Head of caudate nucleus (tissue), 42 donors: ENCODE measurements around the gene SKIDA1.

Source experiments
- DNase-seq, 42 donors: peaks; one replicate each; pipeline versions ENCODE4 v3.0.0 to v3.0.0-alpha.2; 2020 to 2021; ENCODE audit warnings: mixed read lengths in 7 of 42
- intact Hi-C: fragments of 100-400 bp; cut with DNase I; formaldehyde crosslinking; loops from one replicate; pipeline ENCODE4 v1.15.0; 2022

SKIDA1 gene

GRCh38 chr10:21509341-21510240, 15.9 kb downstream of the SKIDA1 start:
- intact Hi-C loops: no loop called here
- DNase-seq: peak in 17 of 42 donors; percentile 21 to 69 (median 45)

- intact Hi-C loops: no loop called here
- no peak for DNase-seq
Measured at GRCh38 chr10:21508706-21509331, 16.7 kb downstream of the SKIDA1 start.

GRCh38 chr10:21507150-21507549, 18.3 kb downstream of the SKIDA1 start:
- no peak for DNase-seq
- intact Hi-C loops: no loop called here

- intact Hi-C loops: no loop called here
- DNase-seq: no peak
Measured at GRCh38 chr10:21506351-21506750, 19.1 kb downstream of the SKIDA1 start.

GRCh38 chr10:21505711-21506278, 19.7 kb downstream of the SKIDA1 start:
- intact Hi-C loops: no loop called here

GRCh38 chr10:21503542-21503941, 21.9 kb downstream of the SKIDA1 start:
- intact Hi-C loops: no loop called here
- no peak for DNase-seq

More at GRCh38 chr10:21505711-21506278, 19.7 kb downstream of the SKIDA1 start:
- DNase-seq: no peak

GRCh38 chr10:21502348-21502740, 23.1 kb downstream of the SKIDA1 start:
- intact Hi-C loops: no loop called here
- DNase-seq: no peak

- intact Hi-C loops: no loop called here
- DNase-seq: no peak
Measured at GRCh38 chr10:21501731-21502347, 23.6 kb downstream of the SKIDA1 start.

GRCh38 chr10:21501091-21501490, 24.4 kb downstream of the SKIDA1 start:
- no peak for DNase-seq
- intact Hi-C loops: no loop called here

- DNase-seq: no peak
Measured at GRCh38 chr10:21500578-21500910, 24.9 kb downstream of the SKIDA1 start.

GRCh38 chr10:21499701-21500577, 25.5 kb downstream of the SKIDA1 start:
- intact Hi-C loops: loop anchor here (5.0 kb wide), 1 partner anchor 232 kb away; no protein-coding TSS in a partner anchor
- peak in 35 of 42 donors; percentile 27 to 80 (median 59) for DNase-seq

More at GRCh38 chr10:21500578-21500910, 24.9 kb downstream of the SKIDA1 start:
- intact Hi-C loops: no loop called here

GRCh38 chr10:21498986-21499385, 26.5 kb downstream of the SKIDA1 start:
- intact Hi-C loops: loop anchor here (5.0 kb wide), 1 partner anchor 233 kb away; no protein-coding TSS in a partner anchor
- no peak for DNase-seq

GRCh38 chr10:21498377-21498776, 27.1 kb downstream of the SKIDA1 start:
- intact Hi-C loops: loop anchor here (5.0 kb wide), 1 partner anchor 234 kb away; no protein-coding TSS in a partner anchor
- no peak for DNase-seq

- DNase-seq: peak in 41 of 42 donors; percentile 66 to 92 (median 84)
- intact Hi-C loops: loop anchor here (5.0 kb wide), 1 partner anchor 235 kb away; no protein-coding TSS in a partner anchor
Measured at GRCh38 chr10:21497177-21497807, 28.2 kb downstream of the SKIDA1 start.

GRCh38 chr10:21496343-21497176, 28.9 kb downstream of the SKIDA1 start:
- peak in 41 of 42 donors; percentile 56 to 92 (median 79) for DNase-seq
- intact Hi-C loops: loop anchor here (5.0 kb wide), 1 partner anchor 236 kb away; no protein-coding TSS in a partner anchor

GRCh38 chr10:21495752-21496342, 29.6 kb downstream of the SKIDA1 start:
- peak; percentile 79 to 96 (median 89) for DNase-seq
- intact Hi-C loops: loop anchor here (2.0 to 5.0 kb wide), 2 partner anchors 39 to 236 kb away; partner anchors contain the start of gene MLLT10
